ENCODE results near the gene LIN9. TPM values are rescaled to one million over a fixed set of nuclear protein-coding genes. Genes with fewer than 3 reads are reported as not detected.

Gene LIN9
- total and polyA plus RNA-seq, 10 donors: 1.8 to 6.3 (median 3.1) TPM

DNA sequence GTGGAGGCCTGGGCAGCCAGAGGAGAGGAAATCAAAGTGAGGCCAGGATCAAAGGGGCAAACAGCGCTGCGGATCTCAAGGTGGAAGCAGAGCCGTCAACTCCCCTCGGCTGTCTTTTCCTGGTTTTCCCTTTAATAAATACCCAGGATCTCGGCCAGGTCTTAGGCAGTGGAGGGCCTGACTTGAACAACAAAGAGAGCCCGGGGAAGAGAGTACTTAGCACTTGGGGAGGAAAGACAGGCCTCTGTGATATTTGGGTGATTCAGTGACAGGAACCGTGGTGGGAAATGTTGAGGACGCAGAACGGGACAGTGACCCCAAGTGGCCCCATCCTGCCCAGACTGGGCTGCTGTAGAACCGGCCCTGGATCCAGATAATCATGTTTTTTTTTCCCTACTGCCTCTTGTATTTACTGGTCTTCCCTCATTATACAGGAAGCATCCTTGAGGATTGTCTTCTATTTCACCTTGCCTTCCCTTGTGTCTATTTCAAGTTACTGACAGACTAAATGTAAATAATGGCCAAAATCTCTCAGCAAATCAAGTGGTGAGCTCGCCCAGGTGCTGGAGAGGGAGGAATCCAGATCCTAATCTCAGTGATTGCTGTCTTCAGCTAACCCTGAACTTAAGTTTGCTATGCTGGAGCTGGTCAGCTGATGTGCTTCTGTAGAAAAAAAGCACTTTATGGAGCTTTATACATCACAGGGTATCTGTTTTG, 88.3 kb downstream of the LIN9 start:
- no peak overlapping the region for H3K4me3 ChIP-seq
- 49 to 72% (median 64%) methylated on average over 11 of the region's 11 CpGs for whole genome bisulfite sequencing, 5 donors
- intact Hi-C loops (cut with DNase I; ENCODE audit: low total_unique reads): no loop called here
- H3K9me3 ChIP-seq: no peaks in the 10 kb centered on the region
- H3K4me1 ChIP-seq: peaks cover 6 to 16% (median 14%) of the 10 kb centered on the region in 6 donors
- DNase-seq: no peak
- peaks cover 0 to 33% (median 20%) of the 10 kb centered on the region in 7 donors for H3K27me3 ChIP-seq (replicated peaks in 1 of 7)
- no peak overlapping the region for H3K27ac ChIP-seq
- H3K36me3 ChIP-seq: no peaks in the 10 kb centered on the region
- no peak for TF ChIP-seq POLR2AphosphoS5 (IDR thresholded peaks at IDR 0.05)
- no peak for TF ChIP-seq POLR2A (IDR thresholded peaks at IDR 0.05)
- TF ChIP-seq, protein P1, sequence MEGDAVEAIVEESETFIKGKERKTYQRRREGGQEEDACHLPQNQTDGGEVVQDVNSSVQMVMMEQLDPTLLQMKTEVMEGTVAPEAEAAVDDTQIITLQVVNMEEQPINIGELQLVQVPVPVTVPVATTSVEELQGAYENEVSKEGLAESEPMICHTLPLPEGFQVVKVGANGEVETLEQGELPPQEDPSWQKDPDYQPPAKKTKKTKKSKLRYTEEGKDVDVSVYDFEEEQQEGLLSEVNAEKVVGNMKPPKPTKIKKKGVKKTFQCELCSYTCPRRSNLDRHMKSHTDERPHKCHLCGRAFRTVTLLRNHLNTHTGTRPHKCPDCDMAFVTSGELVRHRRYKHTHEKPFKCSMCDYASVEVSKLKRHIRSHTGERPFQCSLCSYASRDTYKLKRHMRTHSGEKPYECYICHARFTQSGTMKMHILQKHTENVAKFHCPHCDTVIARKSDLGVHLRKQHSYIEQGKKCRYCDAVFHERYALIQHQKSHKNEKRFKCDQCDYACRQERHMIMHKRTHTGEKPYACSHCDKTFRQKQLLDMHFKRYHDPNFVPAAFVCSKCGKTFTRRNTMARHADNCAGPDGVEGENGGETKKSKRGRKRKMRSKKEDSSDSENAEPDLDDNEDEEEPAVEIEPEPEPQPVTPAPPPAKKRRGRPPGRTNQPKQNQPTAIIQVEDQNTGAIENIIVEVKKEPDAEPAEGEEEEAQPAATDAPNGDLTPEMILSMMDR (IDR thresholded peaks at IDR 0.05 in 8 of 11, conservative IDR thresholded peaks at IDR 0.05 in 3 of 11): no peak

DNA sequence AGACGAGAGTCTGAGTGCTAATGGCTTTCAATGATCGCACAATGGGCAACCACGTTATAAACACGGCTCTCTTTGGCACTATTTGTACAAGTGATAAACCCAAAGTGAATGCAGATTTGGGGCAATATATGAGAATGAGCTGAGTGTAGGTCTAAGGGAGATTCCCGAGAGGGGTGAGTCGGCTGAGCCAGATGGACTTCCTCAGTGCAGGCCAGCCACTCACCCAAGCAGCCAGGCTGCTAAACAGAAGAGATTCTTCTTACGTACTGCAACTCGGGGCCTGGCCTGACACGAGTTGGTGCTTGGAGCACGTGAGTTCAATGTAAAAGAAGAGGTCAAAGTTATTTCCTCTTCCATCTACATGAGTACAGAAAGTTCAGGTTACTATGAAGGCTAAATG, 91.7 kb downstream of the LIN9 start:
- Histone ChIP-seq H3K4me1 (no peaks in the 10 kb centered on the region), H3K4me3 (no peak overlapping the region), H3K36me3 (no peaks in the 10 kb centered on the region), H3K27ac (no peak overlapping the region), H3K27me3 (replicated peaks in 1 of 7) (peaks cover 0 to 3% (median 0%) of the 10 kb centered on the region in 7 donors), H3K9me3 (no peaks in the 10 kb centered on the region)
- DNase-seq: no peak
- TF ChIP-seq POLR2A (IDR thresholded peaks at IDR 0.05) (no peak), POLR2AphosphoS5 (IDR thresholded peaks at IDR 0.05) (no peak)
- TF ChIP-seq, protein P1 (IDR thresholded peaks at IDR 0.05 in 8 of 11, conservative IDR thresholded peaks at IDR 0.05 in 3 of 11): no peak
- 76 to 87% (median 79%) methylated on average over 10 of the region's 10 CpGs for WGBS, 5 donors
- intact Hi-C loops (cut with DNase I; ENCODE audit: low total_unique reads): no loop called here

DNA sequence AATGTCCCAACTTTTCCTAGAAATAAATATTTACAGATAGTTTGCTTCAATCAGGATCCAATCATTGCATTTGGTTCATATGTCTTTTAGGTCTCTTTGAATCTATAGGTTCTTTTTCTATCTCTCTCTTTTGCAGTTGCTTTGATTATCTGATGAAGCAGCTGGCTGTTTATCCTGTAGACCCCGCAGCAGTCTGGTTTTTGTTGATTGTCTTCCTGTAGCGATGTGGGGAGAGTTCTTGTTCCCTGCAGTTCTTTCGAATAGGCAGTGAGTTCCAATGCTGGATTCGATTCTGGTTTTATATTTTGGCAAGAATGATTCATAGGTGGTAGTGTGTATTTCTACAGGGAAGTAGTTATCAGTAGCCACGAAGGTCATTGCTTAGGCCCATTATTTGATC, 92.9 kb downstream of the LIN9 start:
- TF ChIP-seq POLR2A (IDR thresholded peaks at IDR 0.05) (no peak), POLR2AphosphoS5 (IDR thresholded peaks at IDR 0.05) (no peak)
- TF ChIP-seq, protein P1 (IDR thresholded peaks at IDR 0.05 in 8 of 11, conservative IDR thresholded peaks at IDR 0.05 in 3 of 11): no peak
- no peak overlapping the region for H3K4me3 ChIP-seq
- no peaks in the 10 kb centered on the region for H3K36me3 ChIP-seq
- WGBS, 5 donors: 63 to 77% (median 69%) methylated on average over 5 of the region's 5 CpGs
- H3K27ac ChIP-seq: no peak overlapping the region
- no peaks in the 10 kb centered on the region for H3K9me3 ChIP-seq
- H3K4me1 ChIP-seq: no peaks in the 10 kb centered on the region
- DNase-seq: no peak
- no peaks in the 10 kb centered on the region for H3K27me3 ChIP-seq (replicated peaks in 1 of 7)
- intact Hi-C loops (cut with DNase I; ENCODE audit: low total_unique reads): no loop called here

DNA sequence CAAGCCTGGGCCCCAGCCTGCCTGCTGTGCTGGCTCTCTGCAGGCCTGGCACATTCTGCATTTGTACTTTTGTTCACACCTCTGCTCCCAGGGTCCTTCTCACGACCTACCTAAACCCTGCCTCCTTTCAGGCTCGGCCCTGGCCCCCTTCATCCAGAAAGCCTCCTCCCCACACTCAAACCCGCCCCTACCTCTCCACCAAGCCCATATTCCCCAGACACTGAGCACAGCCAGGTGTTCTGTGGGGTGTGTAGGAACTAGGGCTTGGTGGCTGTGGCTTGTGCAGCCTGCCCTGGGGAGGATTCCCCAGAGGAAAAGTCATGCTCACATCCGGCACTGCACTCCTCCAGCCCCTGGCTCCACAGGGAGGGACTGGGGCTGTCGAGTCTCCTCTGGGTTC, 93.7 kb downstream of the LIN9 start:
- Histone ChIP-seq H3K4me3 (no peak overlapping the region), H3K27ac (no peak overlapping the region), H3K9me3 (no peaks in the 10 kb centered on the region), H3K27me3 (replicated peaks in 1 of 7) (no peaks in the 10 kb centered on the region), H3K36me3 (no peaks in the 10 kb centered on the region), H3K4me1 (no peaks in the 10 kb centered on the region)
- TF ChIP-seq POLR2A (IDR thresholded peaks at IDR 0.05): no peak
- no peak for TF ChIP-seq POLR2AphosphoS5 (IDR thresholded peaks at IDR 0.05)
- TF ChIP-seq, protein P1 (IDR thresholded peaks at IDR 0.05 in 8 of 11, conservative IDR thresholded peaks at IDR 0.05 in 3 of 11): no peak
- no peak for DNase-seq
- 47 to 77% (median 74%) methylated on average over 5 of the region's 5 CpGs for WGBS, 5 donors
- intact Hi-C loops (cut with DNase I; ENCODE audit: low total_unique reads): no loop called here
